Lower leg skin (tissue), 4 donors: ENCODE data around the gene NPAS3. TPM values are rescaled to one million over a fixed set of nuclear protein-coding genes. Genes with fewer than 3 reads are reported as not detected.

Experiments used
- DNase-seq, 2 donors: peaks; one replicate each; pipeline ENCODE4 v3.0.0-alpha.2; 2019; ENCODE audit warnings: low spot score in 2 of 2
- H3K4me3 ChIP-seq: fragments of 200-600 bp; sonication (generic); 2 replicates; pipeline ENCODE4 v1.5.1; 2017; ENCODE audit warnings: mild to moderate bottlenecking, low read depth; ENCODE audit not compliant: poor library complexity, severe bottlenecking
- POLR2A ChIP-seq, 2 donors: fragments of 450-650 bp; IDR thresholded peaks; one replicate each; pipeline ENCODE4 v1.6.1; 2016 to 2017; ENCODE audit warnings: antibody characterized with exemption in 2 of 2, mild to moderate bottlenecking in 1 of 2, moderate library complexity in 1 of 2
- WGBS, 2 donors: methylation state at CpG; one replicate each; pipeline ENCODE4 v1.1.5; 2018; 5-methylcytosine and 5-hydroxymethylcytosine counted together
- intact Hi-C: fragments of 100-400 bp; cut with DNase I; formaldehyde crosslinking; loops from one replicate; pipeline ENCODE4 v1.15.0; 2023; ENCODE audit warnings: low total_unique reads
- total RNA-seq, 4 donors: library from RNA; depleted of rRNA; stranded (reverse); fragments of >200 nt; gene quantifications; one replicate each; pipeline ENCODE4 v1.1.0, GENCODE V29; 2016
- TF ChIP-seq, protein P1 (sequence below), 3 donors: fragments of 450-650 bp; IDR thresholded peaks; one replicate each; pipeline ENCODE4 v1.5.1; 2016; ENCODE audit warnings: antibody characterized with exemption in 3 of 3, mild to moderate bottlenecking in 3 of 3, moderate library complexity in 2 of 3

The NPAS3 gene
- total RNA-seq, 4 donors from 2014 or later, result 0.25 to 0.29 TPM; not detected in 2

GRCh38 chr14:33602396-33602795, 663.7 kb downstream of the NPAS3 start:
- no peak overlapping the region for H3K4me3 ChIP-seq
- TF ChIP-seq, protein P1, sequence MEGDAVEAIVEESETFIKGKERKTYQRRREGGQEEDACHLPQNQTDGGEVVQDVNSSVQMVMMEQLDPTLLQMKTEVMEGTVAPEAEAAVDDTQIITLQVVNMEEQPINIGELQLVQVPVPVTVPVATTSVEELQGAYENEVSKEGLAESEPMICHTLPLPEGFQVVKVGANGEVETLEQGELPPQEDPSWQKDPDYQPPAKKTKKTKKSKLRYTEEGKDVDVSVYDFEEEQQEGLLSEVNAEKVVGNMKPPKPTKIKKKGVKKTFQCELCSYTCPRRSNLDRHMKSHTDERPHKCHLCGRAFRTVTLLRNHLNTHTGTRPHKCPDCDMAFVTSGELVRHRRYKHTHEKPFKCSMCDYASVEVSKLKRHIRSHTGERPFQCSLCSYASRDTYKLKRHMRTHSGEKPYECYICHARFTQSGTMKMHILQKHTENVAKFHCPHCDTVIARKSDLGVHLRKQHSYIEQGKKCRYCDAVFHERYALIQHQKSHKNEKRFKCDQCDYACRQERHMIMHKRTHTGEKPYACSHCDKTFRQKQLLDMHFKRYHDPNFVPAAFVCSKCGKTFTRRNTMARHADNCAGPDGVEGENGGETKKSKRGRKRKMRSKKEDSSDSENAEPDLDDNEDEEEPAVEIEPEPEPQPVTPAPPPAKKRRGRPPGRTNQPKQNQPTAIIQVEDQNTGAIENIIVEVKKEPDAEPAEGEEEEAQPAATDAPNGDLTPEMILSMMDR (IDR thresholded peaks at IDR 0.05), result no peak
- no peak for TF ChIP-seq POLR2A (IDR thresholded peaks at IDR 0.05)
- 82 to 91% methylated on average over 3 of the region's 3 CpGs for WGBS, 2 donors
- no peak for DNase-seq
- intact Hi-C loops, result no loop called here

GRCh38 chr14:33606591-33606990, 667.9 kb downstream of the NPAS3 start:
- intact Hi-C loops, result no loop called here
- WGBS, 2 donors, result 85 to 87% methylated on average over 3 of the region's 3 CpGs
- no peak for DNase-seq
- no peak for TF ChIP-seq POLR2A (IDR thresholded peaks at IDR 0.05)
- TF ChIP-seq, protein P1 (IDR thresholded peaks at IDR 0.05), result no peak
- H3K4me3 ChIP-seq, result no peak overlapping the region

- TF ChIP-seq POLR2A (IDR thresholded peaks at IDR 0.05), result no peak
- TF ChIP-seq, protein P1 (IDR thresholded peaks at IDR 0.05), result no peak
- intact Hi-C loops, result no loop called here
- H3K4me3 ChIP-seq, result no peak overlapping the region
- 89 to 92% methylated on average over 6 of the region's 6 CpGs for WGBS, 2 donors
- DNase-seq, result no peak
Observed at GRCh38 chr14:33609582-33609981, 670.9 kb downstream of the NPAS3 start.

GRCh38 chr14:33610121-33610520, 671.4 kb downstream of the NPAS3 start:
- H3K4me3 ChIP-seq, result no peak overlapping the region
- TF ChIP-seq, protein P1 (IDR thresholded peaks at IDR 0.05), result no peak
- no peak for TF ChIP-seq POLR2A (IDR thresholded peaks at IDR 0.05)
- DNase-seq, result no peak
- 83 to 93% methylated on average over 1 of the region's 1 CpG for WGBS, 2 donors
- intact Hi-C loops, result no loop called here

- TF ChIP-seq POLR2A (IDR thresholded peaks at IDR 0.05), result no peak
- TF ChIP-seq, protein P1 (IDR thresholded peaks at IDR 0.05), result no peak
- DNase-seq, result no peak
- 69 to 75% methylated on average over 5 of the region's 5 CpGs for WGBS, 2 donors
- H3K4me3 ChIP-seq, result no peak overlapping the region
- intact Hi-C loops, result no loop called here
Observed at GRCh38 chr14:33611405-33612196, 672.9 kb downstream of the NPAS3 start.

DNA sequence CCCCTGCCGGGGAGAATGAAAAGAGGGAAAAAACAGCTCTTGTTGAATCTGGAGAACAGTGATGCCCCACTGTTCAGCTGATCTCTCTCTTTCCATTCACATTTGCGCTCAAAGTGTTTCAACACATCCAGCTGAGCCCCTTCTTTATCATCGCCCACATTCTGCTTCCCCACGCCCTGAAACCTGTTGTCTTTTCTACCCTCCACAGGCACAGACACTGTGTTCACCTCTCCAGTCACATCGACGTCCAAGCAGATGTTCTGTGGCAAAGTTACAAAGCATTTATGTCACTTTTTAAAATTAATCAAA, 673.5 kb downstream of the NPAS3 start:
- intact Hi-C loops, result no loop called here
- no peak overlapping the region for H3K4me3 ChIP-seq
- 72 to 78% methylated on average over 6 of the region's 6 CpGs for WGBS, 2 donors
- DNase-seq, result no peak
- no peak for TF ChIP-seq POLR2A (IDR thresholded peaks at IDR 0.05)
- TF ChIP-seq, protein P1 (IDR thresholded peaks at IDR 0.05), result no peak
